Keratinocyte (primary cell): Measurements from ENCODE around the gene CR1L. TPM values are rescaled to one million over a fixed set of nuclear protein-coding genes. Genes with fewer than 3 reads are reported as not detected.

Experiments
- DNase-seq: peaks from one replicate; pipeline ENCODE4 v3.0.0-alpha.2; 2011; ENCODE audit warnings: low read depth, missing footprints, low spot score
- FAIRE-seq: peaks from 2 replicates; lab custom pipeline; 2011; peaks lifted over from hg19 to GRCh38; lab: Jason Lieb, UNC
- H2AFZ ChIP-seq: 2 replicates; pipeline ENCODE4 v1.6.0; 2012; ENCODE audit warnings: low read length, control low read depth, inconsistent platforms; ENCODE audit not compliant: control insufficient read depth
- H3K27ac ChIP-seq: 2 replicates; pipeline ENCODE4 v1.5.1; 2011; ENCODE audit warnings: low read length; ENCODE audit not compliant: control insufficient read depth, insufficient read depth
- H3K27me3 ChIP-seq: 3 replicates; pipeline ENCODE4 v1.6.0; 2011; ENCODE audit warnings: low read length; ENCODE audit not compliant: control insufficient read depth, insufficient read depth; ENCODE audit errors: extremely low read depth
- H3K36me3 ChIP-seq, 2 experiments: 2 replicates in 1 of 2; 3 replicates in 1 of 2; pipeline ENCODE4 v1.5.1; 2011; ENCODE audit warnings: low read length in 2 of 2, mild to moderate bottlenecking in 1 of 2; ENCODE audit not compliant: control insufficient read depth in 2 of 2, insufficient read depth in 2 of 2; ENCODE audit errors: extremely low read depth in 1 of 2
- H3K4me1 ChIP-seq: 3 replicates; pipeline ENCODE4 v1.5.1; 2011; ENCODE audit warnings: low read length; ENCODE audit not compliant: control insufficient read depth, insufficient read depth; ENCODE audit errors: extremely low read depth
- H3K4me2 ChIP-seq: 3 replicates; pipeline ENCODE4 v1.6.0; 2011; ENCODE audit warnings: low read depth, low read length; ENCODE audit not compliant: control insufficient read depth, insufficient read depth; ENCODE audit errors: extremely low read depth
- H3K4me3 ChIP-seq, 3 experiments: fragments of 200-600 bp in 1 of 3; sonication (generic) in 1 of 3; 2 replicates in 2 of 3; 3 replicates in 1 of 3; pipeline ENCODE4 v1.5.1; 2011 to 2016; ENCODE audit warnings: low read length in 3 of 3, mild to moderate bottlenecking in 3 of 3, control low read depth in 2 of 3, inconsistent platforms in 1 of 3, low read depth in 1 of 3, mixed read lengths in 1 of 3, mixed run types in 1 of 3, moderate library complexity in 1 of 3; ENCODE audit not compliant: control insufficient read depth in 2 of 3, insufficient read depth in 2 of 3; ENCODE audit errors: extremely low read depth in 1 of 3
- H3K79me2 ChIP-seq: 2 replicates; pipeline ENCODE4 v1.6.0; 2012; ENCODE audit warnings: low read length; ENCODE audit not compliant: control insufficient read depth, insufficient read depth
- H3K9ac ChIP-seq: 3 replicates; pipeline ENCODE4 v1.6.0; 2011; ENCODE audit warnings: low read length; ENCODE audit not compliant: control insufficient read depth, insufficient read depth; ENCODE audit errors: extremely low read depth
- H3K9me1 ChIP-seq: 3 replicates; pipeline ENCODE4 v1.6.0; 2011; ENCODE audit warnings: low read length; ENCODE audit not compliant: control insufficient read depth, insufficient read depth; ENCODE audit errors: extremely low read depth
- H3K9me3 ChIP-seq: 2 replicates; pipeline ENCODE4 v1.5.1; 2012; ENCODE audit warnings: low read depth, low read length; ENCODE audit not compliant: control insufficient read depth
- H4K20me1 ChIP-seq: 3 replicates; pipeline ENCODE4 v1.6.0; 2011; ENCODE audit warnings: low read length; ENCODE audit not compliant: control insufficient read depth, insufficient read depth; ENCODE audit errors: extremely low read depth
- EZH2 ChIP-seq: IDR thresholded peaks from one replicate; pipeline ENCODE4 v1.6.1; 2012; ENCODE audit warnings: inconsistent platforms, mild to moderate bottlenecking, low read length, moderate library complexity
- dilution Hi-C: fragments of 300-500 bp; cut with MboI; formaldehyde crosslinking; loops from one replicate; pipeline ENCODE4 v1.7.0; 2020; ENCODE audit warnings: low sequenced_read_pairs; ENCODE audit not compliant: extremely low pct_ligation_motif_present
- polyA plus RNA-seq, 5 experiments: library from polyadenylated mRNA; depleted of rRNA in 3 of 5; stranded (reverse) in 3 of 5; stranded (forward) in 1 of 5; unstranded in 1 of 5; fragments of >200 nt; gene quantifications; 1 replicate in 1 of 5; 2 replicates in 3 of 5; 3 replicates in 1 of 5; pipeline versions ENCODE4 v1.2.1 to v1.2.3, GENCODE V29; 2011 to 2012; ENCODE audit warnings: missing spikeins in 2 of 5, low read depth in 1 of 5, low replicate concordance in 1 of 5
- TF ChIP-seq, protein P1 (sequence below), 3 experiments: IDR thresholded peaks in 1 of 3; conservative IDR thresholded peaks in 1 of 3; optimal IDR thresholded peaks in 1 of 3; 2 replicates in 2 of 3; 3 replicates in 1 of 3; pipeline versions ENCODE3 to v1.5.1; 2011; ENCODE audit warnings: low read length in 3 of 3, mild to moderate bottlenecking in 3 of 3, moderate library complexity in 2 of 3, control low read depth in 1 of 3, inconsistent platforms in 1 of 3; ENCODE audit not compliant: insufficient read depth in 2 of 3; ENCODE audit errors: extremely low read depth in 1 of 3

The CR1L gene
- polyA plus RNA-seq, 1 donor (not counting 4 experiments of a cell fraction or from before 2014, with no cell fraction given), result not detected

DNA sequence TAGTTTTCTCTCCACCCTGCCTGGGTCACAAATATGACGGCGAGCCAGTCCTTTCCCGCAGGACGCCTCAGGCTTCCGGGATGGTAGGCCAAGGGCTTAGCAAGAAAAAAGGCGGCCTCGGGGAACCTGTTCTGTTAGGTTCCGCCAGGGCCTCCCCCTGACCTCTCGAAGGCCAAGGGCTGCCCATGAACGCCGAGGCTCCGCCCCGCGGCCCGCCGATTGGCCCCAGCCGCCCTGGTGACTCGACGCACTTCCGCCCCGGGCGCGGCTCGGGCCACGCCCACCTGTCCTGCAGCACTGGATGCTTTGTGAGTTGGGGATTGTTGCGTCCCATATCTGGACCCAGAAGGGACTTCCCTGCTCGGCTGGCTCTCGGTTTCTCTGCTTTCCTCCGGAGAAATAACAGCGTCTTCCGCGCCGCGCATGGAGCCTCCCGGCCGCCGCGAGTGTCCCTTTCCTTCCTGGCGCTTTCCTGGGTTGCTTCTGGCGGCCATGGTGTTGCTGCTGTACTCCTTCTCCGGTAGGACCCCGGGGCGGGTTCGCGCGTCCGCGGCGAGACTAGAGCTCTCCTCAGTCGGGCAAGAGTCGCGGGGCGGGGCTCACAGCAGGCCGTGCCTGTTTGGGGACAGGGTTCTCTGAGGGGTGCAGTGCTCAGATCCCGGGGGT lies 107.0 kb downstream of the CR1L start, which contains the start of gene CD46:
Gene CD46, plus strand, starts transcription at position 265 of the 666 bp plus-strand sequence. Its CDS starts 159 bp downstream, at position 424.
- no peak for TF ChIP-seq EZH2
- TF ChIP-seq, protein P1, sequence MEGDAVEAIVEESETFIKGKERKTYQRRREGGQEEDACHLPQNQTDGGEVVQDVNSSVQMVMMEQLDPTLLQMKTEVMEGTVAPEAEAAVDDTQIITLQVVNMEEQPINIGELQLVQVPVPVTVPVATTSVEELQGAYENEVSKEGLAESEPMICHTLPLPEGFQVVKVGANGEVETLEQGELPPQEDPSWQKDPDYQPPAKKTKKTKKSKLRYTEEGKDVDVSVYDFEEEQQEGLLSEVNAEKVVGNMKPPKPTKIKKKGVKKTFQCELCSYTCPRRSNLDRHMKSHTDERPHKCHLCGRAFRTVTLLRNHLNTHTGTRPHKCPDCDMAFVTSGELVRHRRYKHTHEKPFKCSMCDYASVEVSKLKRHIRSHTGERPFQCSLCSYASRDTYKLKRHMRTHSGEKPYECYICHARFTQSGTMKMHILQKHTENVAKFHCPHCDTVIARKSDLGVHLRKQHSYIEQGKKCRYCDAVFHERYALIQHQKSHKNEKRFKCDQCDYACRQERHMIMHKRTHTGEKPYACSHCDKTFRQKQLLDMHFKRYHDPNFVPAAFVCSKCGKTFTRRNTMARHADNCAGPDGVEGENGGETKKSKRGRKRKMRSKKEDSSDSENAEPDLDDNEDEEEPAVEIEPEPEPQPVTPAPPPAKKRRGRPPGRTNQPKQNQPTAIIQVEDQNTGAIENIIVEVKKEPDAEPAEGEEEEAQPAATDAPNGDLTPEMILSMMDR (optimal IDR thresholded peaks at IDR 0.05 in 1 of 3, IDR thresholded peaks at IDR 0.05 in 1 of 3, conservative IDR thresholded peaks at IDR 0.05 in 1 of 3; ENCODE audit: extremely low read depth in 1 of 3, insufficient read depth in 2 of 3, low read length in 3 of 3), result no peak
- peaks cover 42% of the 10 kb centered on the region for H3K4me1 ChIP-seq

DNA sequence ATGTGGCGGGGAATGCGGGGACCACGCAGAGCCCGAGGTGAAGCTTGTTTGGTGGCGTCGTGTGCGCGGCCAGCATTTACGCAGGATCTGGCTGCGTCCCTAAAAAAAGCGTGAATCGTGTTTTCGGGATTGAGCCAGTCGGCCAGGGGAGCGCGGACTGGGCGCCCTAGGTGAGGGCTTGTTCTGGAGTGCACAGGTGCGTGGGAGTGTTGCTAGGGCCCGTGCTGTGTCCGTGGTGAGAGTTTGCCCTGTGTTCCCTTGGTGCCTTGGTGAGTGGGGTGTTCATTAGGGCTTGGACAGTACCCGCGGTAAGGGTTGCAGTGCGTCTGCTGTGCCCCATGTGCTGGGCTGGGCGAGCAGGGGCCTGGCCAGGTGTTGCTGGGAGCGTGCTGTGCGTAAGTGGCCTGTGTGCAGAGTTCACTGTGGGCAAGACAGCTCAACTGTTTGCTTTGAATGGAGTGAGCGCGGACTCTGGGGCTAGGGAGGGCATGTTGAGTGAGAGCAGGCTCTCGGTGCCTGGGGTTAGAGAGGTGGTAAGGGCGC lies 107.6 kb downstream of the CR1L start:
- TF ChIP-seq, protein P1 (optimal IDR thresholded peaks at IDR 0.05 in 1 of 3, IDR thresholded peaks at IDR 0.05 in 1 of 3, conservative IDR thresholded peaks at IDR 0.05 in 1 of 3; ENCODE audit: extremely low read depth in 1 of 3, insufficient read depth in 2 of 3, low read length in 3 of 3), result no peak
- TF ChIP-seq EZH2, result no peak
- Histone ChIP-seq H2AFZ (peak overlapping the region; percentile 96), H3K9me3 (no peaks in the 10 kb centered on the region), H3K27ac (peak overlapping the region; percentile 87), H3K27me3 (no peaks in the 10 kb centered on the region), H3K4me3 (peak overlapping the region; percentile 90 to 99 (median 94)), H3K9me1 (no peaks in the 10 kb centered on the region), H3K4me1 (peaks cover 42% of the 10 kb centered on the region), H3K9ac (peak overlapping the region; percentile 93), H3K36me3 (no peaks in the 10 kb centered on the region), H3K79me2 (peaks cover 56% of the 10 kb centered on the region), H3K4me2 (peak overlapping the region; percentile 95), H4K20me1 (peaks cover 9% of the 10 kb centered on the region)
- no peak for FAIRE-seq
- DNase-seq, result no peak
- dilution Hi-C loops, result no loop called here

More for the DNA sequence above, 107.0 kb downstream of the CR1L start, which contains the start of gene CD46:
- no peaks in the 10 kb centered on the region for H3K27me3 ChIP-seq
- peak within 1 kb of the TSS; percentile 96 for H2AFZ ChIP-seq
- dilution Hi-C loops, result no loop called here
- DNase-seq (peak; percentile 84), FAIRE-seq (peak; percentile 79)
- no peaks in the 10 kb centered on the region for H3K36me3 ChIP-seq
- peak within 1 kb of the TSS; percentile 93 for H3K9ac ChIP-seq
- no peaks in the 10 kb centered on the region for H3K9me3 ChIP-seq
- no peaks in the 10 kb centered on the region for H3K9me1 ChIP-seq
- H3K4me2 ChIP-seq, result peak within 1 kb of the TSS; percentile 95
- peaks cover 9% of the 10 kb centered on the region for H4K20me1 ChIP-seq
- peaks cover 50% of the 10 kb centered on the region for H3K79me2 ChIP-seq
- H3K4me3 ChIP-seq, result peak within 1 kb of the TSS; percentile 90 to 99 (median 94)
- peak within 1 kb of the TSS; percentile 87 for H3K27ac ChIP-seq
